MM.1S (cell line): Measurements from ENCODE around the gene DLGAP1.

Source experiments
- DNase-seq: peaks from one replicate; pipeline ENCODE4 v3.0.0-alpha.2; 2015
- H2AFZ ChIP-seq: fragments of 300-600 bp; sonication (generic); 2 replicates; pipeline ENCODE4 v1.6.0; 2016; ENCODE audit warnings: antibody characterized with exemption, low read length
- H3F3A ChIP-seq: fragments of 300-600 bp; sonication (generic); 2 replicates; pipeline ENCODE4 v1.6.1; 2016; ENCODE audit warnings: mild to moderate bottlenecking, antibody characterized with exemption, low read length, moderate library complexity, mixed read lengths; ENCODE audit not compliant: insufficient read depth
- H3K27ac ChIP-seq: fragments of 300-600 bp; sonication (generic); 2 replicates; pipeline ENCODE4 v1.5.1; 2016; ENCODE audit warnings: mild to moderate bottlenecking, low read length
- H3K27me3 ChIP-seq: fragments of 300-600 bp; sonication (generic); replicated peaks from 2 replicates; pipeline ENCODE4 v1.6.0; 2016; ENCODE audit warnings: low read length; ENCODE audit not compliant: insufficient read depth
- H3K36me3 ChIP-seq: fragments of 300-600 bp; sonication (generic); replicated peaks from 2 replicates; pipeline ENCODE4 v1.6.1; 2016; ENCODE audit warnings: mild to moderate bottlenecking, low read length, mixed read lengths; ENCODE audit not compliant: insufficient read depth
- H3K4me1 ChIP-seq: fragments of 300-600 bp; sonication (generic); 2 replicates; pipeline ENCODE4 v1.6.1; 2016; ENCODE audit warnings: low read length, mixed read lengths
- H3K4me2 ChIP-seq: fragments of 300-600 bp; sonication (generic); 2 replicates; pipeline ENCODE4 v1.6.0; 2016; ENCODE audit warnings: low read depth, low read length
- H3K4me3 ChIP-seq: fragments of 300-600 bp; sonication (generic); 2 replicates; pipeline ENCODE4 v1.5.1; 2016; ENCODE audit warnings: low read length, mixed read lengths
- H3K79me2 ChIP-seq: fragments of 300-600 bp; sonication (generic); 2 replicates; pipeline ENCODE4 v1.6.1; 2016; ENCODE audit warnings: mixed run types, low read length, mixed read lengths
- H3K9ac ChIP-seq: fragments of 300-600 bp; sonication (generic); 2 replicates; pipeline ENCODE4 v1.6.1; 2016; ENCODE audit warnings: low read length, mixed read lengths
- H3K9me2 ChIP-seq: fragments of 300-600 bp; sonication (generic); replicated peaks from 2 replicates; pipeline ENCODE4 v1.6.1; 2016; ENCODE audit warnings: mild to moderate bottlenecking, low read length, mixed read lengths; ENCODE audit not compliant: insufficient read depth
- H3K9me3 ChIP-seq: fragments of 300-600 bp; sonication (generic); replicated peaks from 2 replicates; pipeline ENCODE4 v1.6.1; 2016; ENCODE audit warnings: mild to moderate bottlenecking, low read length, mixed read lengths; ENCODE audit not compliant: insufficient read depth
- H4K20me1 ChIP-seq: fragments of 300-600 bp; sonication (generic); 2 replicates; pipeline ENCODE4 v1.6.1; 2016; ENCODE audit warnings: mild to moderate bottlenecking, low read length, moderate library complexity, mixed read lengths; ENCODE audit not compliant: insufficient read depth
- CTCF ChIP-seq: fragments of 300-600 bp; sonication (generic); IDR thresholded peaks from 2 replicates; pipeline ENCODE4 v1.5.1; 2016; ENCODE audit warnings: antibody characterized with exemption, low read length, mixed read lengths
- EZH2 ChIP-seq: fragments of 300-600 bp; sonication (generic); optimal IDR thresholded peaks from 2 replicates; pipeline ENCODE3; 2017; ENCODE audit warnings: low read depth, mild to moderate bottlenecking, antibody characterized with exemption, low read length, mixed read lengths
- EZH2phosphoT487 ChIP-seq: fragments of 300-600 bp; sonication (generic); IDR thresholded peaks from 2 replicates; pipeline ENCODE4 v1.6.1; 2018; ENCODE audit warnings: antibody characterized with exemption, low read length

Gene DLGAP1

GRCh38 chr18:3777122-3777521 lies 678.0 kb downstream of the DLGAP1 start:
- Histone ChIP-seq H3K9me2 (no peaks in the 10 kb centered on the region), H3K9me3 (no peaks in the 10 kb centered on the region), H3F3A (no peaks in the 10 kb centered on the region), H3K4me2 (no peak overlapping the region), H3K9ac (no peak overlapping the region), H3K36me3 (no peaks in the 10 kb centered on the region), H2AFZ (no peak overlapping the region), H3K79me2 (no peaks in the 10 kb centered on the region), H4K20me1 (no peaks in the 10 kb centered on the region), H3K4me3 (no peak overlapping the region), H3K27ac (no peak overlapping the region), H3K27me3 (no peaks in the 10 kb centered on the region), H3K4me1 (no peaks in the 10 kb centered on the region)
- DNase-seq: no peak
- TF ChIP-seq CTCF: no peak
- no peak for TF ChIP-seq EZH2phosphoT487
- TF ChIP-seq EZH2: no peak

- Histone ChIP-seq H3K4me3 (no peak overlapping the region), H2AFZ (no peak overlapping the region), H4K20me1 (no peaks in the 10 kb centered on the region)
These were observed 679.1 kb downstream of the DLGAP1 start for GRCh38 chr18:3775996-3776395.

GRCh38 chr18:3773303-3773702 lies 681.8 kb downstream of the DLGAP1 start:
- DNase-seq: no peak
- Histone ChIP-seq H3K4me2 (no peak overlapping the region), H3F3A (no peaks in the 10 kb centered on the region), H3K79me2 (no peaks in the 10 kb centered on the region), H4K20me1 (no peaks in the 10 kb centered on the region), H3K9me3 (no peaks in the 10 kb centered on the region), H3K9me2 (no peaks in the 10 kb centered on the region), H3K36me3 (no peaks in the 10 kb centered on the region), H3K4me3 (no peak overlapping the region), H3K27me3 (no peaks in the 10 kb centered on the region), H3K9ac (no peak overlapping the region), H3K4me1 (no peaks in the 10 kb centered on the region), H2AFZ (no peak overlapping the region), H3K27ac (no peak overlapping the region)
- no peak for TF ChIP-seq CTCF
- TF ChIP-seq EZH2phosphoT487: no peak
- no peak for TF ChIP-seq EZH2

More at GRCh38 chr18:3775996-3776395, 679.1 kb downstream of the DLGAP1 start:
- Histone ChIP-seq H3K9ac (no peak overlapping the region), H3K9me2 (no peaks in the 10 kb centered on the region), H3K79me2 (no peaks in the 10 kb centered on the region), H3K9me3 (no peaks in the 10 kb centered on the region), H3K4me1 (no peaks in the 10 kb centered on the region), H3K27me3 (no peaks in the 10 kb centered on the region), H3K36me3 (no peaks in the 10 kb centered on the region), H3F3A (no peaks in the 10 kb centered on the region), H3K27ac (no peak overlapping the region), H3K4me2 (no peak overlapping the region)
- TF ChIP-seq EZH2 (no peak), EZH2phosphoT487 (no peak), CTCF (no peak)
- no peak for DNase-seq
